HUES48 (cell line): Measurements from ENCODE around the gene POLD4.

Experiments
- H3K27ac ChIP-seq: one replicate; pipeline ENCODE4 v1.7.0; 2013; ENCODE audit warnings: low read depth, low read length, inconsistent platforms
- H3K27me3 ChIP-seq: 2 replicates; pipeline ENCODE4 v1.6.1; 2013; ENCODE audit warnings: mild to moderate bottlenecking, low read length; ENCODE audit not compliant: control insufficient read depth, insufficient read depth
- H3K36me3 ChIP-seq: 2 replicates; pipeline ENCODE4 v1.6.1; 2013; ENCODE audit warnings: low read length; ENCODE audit not compliant: control insufficient read depth, insufficient read depth
- H3K4me1 ChIP-seq: 2 replicates; pipeline ENCODE4 v1.6.1; 2013; ENCODE audit warnings: mild to moderate bottlenecking, low read length; ENCODE audit not compliant: control insufficient read depth, insufficient read depth
- H3K4me3 ChIP-seq: 2 replicates; pipeline ENCODE4 v1.5.1; 2013; ENCODE audit warnings: mild to moderate bottlenecking, low read depth, low read length
- H3K9ac ChIP-seq: 2 replicates; pipeline ENCODE4 v1.6.1; 2013; ENCODE audit warnings: mild to moderate bottlenecking, low read depth, low read length, moderate library complexity
- H3K9me3 ChIP-seq: 2 replicates; pipeline ENCODE4 v1.6.1; 2013; ENCODE audit warnings: low read length; ENCODE audit not compliant: control insufficient read depth, insufficient read depth

Gene POLD4

DNA sequence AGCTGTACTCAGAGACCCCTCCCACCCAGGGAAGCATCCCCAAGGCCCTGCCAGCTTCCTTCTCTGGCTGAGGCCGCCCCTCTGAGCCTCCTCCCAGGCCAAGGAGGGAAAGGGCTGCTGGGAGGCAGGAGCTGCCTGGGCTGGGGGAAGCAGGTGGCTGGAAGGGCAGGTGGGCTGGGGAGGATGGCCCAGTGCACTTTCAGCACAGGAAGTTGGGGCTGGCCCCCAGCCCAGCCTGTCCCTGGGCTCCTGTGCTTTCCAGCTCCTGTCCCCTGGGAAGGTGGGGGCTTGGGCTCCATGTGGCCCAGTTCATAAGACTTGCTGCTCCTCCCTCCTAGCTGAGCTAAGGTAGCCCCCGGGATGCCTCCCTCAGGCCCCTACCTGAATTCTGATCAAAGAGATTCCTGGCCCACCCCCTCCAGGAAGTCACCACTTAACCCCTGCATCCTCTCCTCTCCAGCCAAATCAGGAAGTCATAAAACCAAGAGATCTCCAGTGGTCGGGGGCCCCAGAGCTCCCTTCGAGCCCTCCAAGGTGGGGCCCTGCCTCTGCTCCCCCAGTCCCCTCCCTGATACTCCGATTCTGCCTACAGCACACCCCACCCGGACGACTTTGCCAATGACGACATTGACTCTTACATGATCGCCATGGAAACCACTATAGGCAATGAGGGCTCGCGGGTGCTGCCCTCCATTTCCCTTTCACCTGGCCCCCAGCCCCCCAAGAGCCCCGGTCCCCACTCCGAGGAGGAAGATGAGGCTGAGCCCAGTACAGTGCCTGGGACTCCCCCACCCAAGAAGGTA is 43.4 kb upstream of the POLD4 start:
- peaks cover 11% of the 10 kb centered on the region; the same call in 1 of the 2 replicates for H3K4me1 ChIP-seq
- no peaks in the 10 kb centered on the region for H3K9me3 ChIP-seq
- no peak overlapping the region for H3K4me3 ChIP-seq
- H3K36me3 ChIP-seq = peaks cover 56% of the 10 kb centered on the region
- H3K27me3 ChIP-seq = no peaks in the 10 kb centered on the region
- peak overlapping the region; percentile 33 for H3K27ac ChIP-seq
- H3K9ac ChIP-seq = no peak overlapping the region

GRCh38 chr11:67396259-67396581 is 42.9 kb upstream of the POLD4 start:
- no peak overlapping the region for H3K4me3 ChIP-seq
- H3K36me3 ChIP-seq = peaks cover 56% of the 10 kb centered on the region
- no peak overlapping the region for H3K9ac ChIP-seq
- no peaks in the 10 kb centered on the region for H3K9me3 ChIP-seq
- peaks cover 11% of the 10 kb centered on the region; the same call in 1 of the 2 replicates for H3K4me1 ChIP-seq
- H3K27ac ChIP-seq = no peak overlapping the region
- no peaks in the 10 kb centered on the region for H3K27me3 ChIP-seq

GRCh38 chr11:67395555-67396258 is 42.4 kb upstream of the POLD4 start:
- H3K4me3 ChIP-seq = no peak overlapping the region
- H3K4me1 ChIP-seq = peaks cover 9% of the 10 kb centered on the region; the same call in 1 of the 2 replicates
- no peaks in the 10 kb centered on the region for H3K27me3 ChIP-seq
- no peaks in the 10 kb centered on the region for H3K9me3 ChIP-seq
- H3K27ac ChIP-seq = no peak overlapping the region
- no peak overlapping the region for H3K9ac ChIP-seq
- peaks cover 56% of the 10 kb centered on the region for H3K36me3 ChIP-seq

- Histone ChIP-seq H3K9ac (no peak overlapping the region), H3K27ac (no peak overlapping the region), H3K27me3 (no peaks in the 10 kb centered on the region), H3K36me3 (peaks cover 43% of the 10 kb centered on the region), H3K4me1 (peaks cover 6% of the 10 kb centered on the region; the same call in 1 of the 2 replicates), H3K4me3 (no peak overlapping the region), H3K9me3 (no peaks in the 10 kb centered on the region)
Observed at GRCh38 chr11:67393990-67394389, 40.6 kb upstream of the POLD4 start.

DNA sequence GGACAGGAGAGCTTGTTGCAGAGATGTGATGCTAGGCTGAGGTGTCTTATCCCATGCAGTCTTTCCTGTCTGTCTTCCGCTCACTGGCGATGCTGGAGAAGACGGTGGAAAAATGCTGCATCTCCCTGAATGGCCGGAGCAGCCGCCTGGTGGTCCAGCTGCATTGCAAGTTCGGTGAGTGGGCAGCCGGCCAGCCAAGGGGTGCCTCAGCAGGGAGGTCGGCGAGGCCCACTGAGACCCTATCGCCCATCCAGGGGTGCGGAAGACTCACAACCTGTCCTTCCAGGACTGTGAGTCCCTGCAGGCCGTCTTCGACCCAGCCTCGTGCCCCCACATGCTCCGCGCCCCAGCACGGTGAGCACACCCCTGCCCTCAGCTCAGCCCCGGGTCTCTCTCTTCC is 40.1 kb upstream of the POLD4 start:
- no peaks in the 10 kb centered on the region for H3K27me3 ChIP-seq
- H3K4me1 ChIP-seq = peaks cover 6% of the 10 kb centered on the region; the same call in 1 of the 2 replicates
- H3K4me3 ChIP-seq = no peak overlapping the region
- H3K36me3 ChIP-seq = peaks cover 37% of the 10 kb centered on the region
- no peak overlapping the region for H3K27ac ChIP-seq
- no peaks in the 10 kb centered on the region for H3K9me3 ChIP-seq
- H3K9ac ChIP-seq = no peak overlapping the region

GRCh38 chr11:67392183-67392715 is 38.9 kb upstream of the POLD4 start:
- peak overlapping the region; percentile 66; the same call in 1 of the 2 replicates for H3K9ac ChIP-seq
- peak overlapping the region; percentile 88 for H3K4me3 ChIP-seq
- peaks cover 10% of the 10 kb centered on the region for H3K4me1 ChIP-seq
- H3K27me3 ChIP-seq = no peaks in the 10 kb centered on the region
- peaks cover 25% of the 10 kb centered on the region for H3K36me3 ChIP-seq
- no peaks in the 10 kb centered on the region for H3K9me3 ChIP-seq
- H3K27ac ChIP-seq = no peak overlapping the region

- Histone ChIP-seq H3K27ac (peak within 1 kb of the TSS; percentile 68), H3K27me3 (no peaks in the 10 kb centered on the region), H3K4me1 (peaks cover 16% of the 10 kb centered on the region), H3K9me3 (no peaks in the 10 kb centered on the region), H3K4me3 (peak within 1 kb of the TSS; percentile 88), H3K36me3 (peaks cover 24% of the 10 kb centered on the region), H3K9ac (peak within 1 kb of the TSS; percentile 86)
Observed at GRCh38 chr11:67391304-67392182, 38.2 kb upstream of the POLD4 start, which contains the start of gene RAD9A. Gene RAD9A, plus strand, starts transcription at chr11:67391986. Its CDS starts 59 bp downstream, at chr11:67392045.

DNA sequence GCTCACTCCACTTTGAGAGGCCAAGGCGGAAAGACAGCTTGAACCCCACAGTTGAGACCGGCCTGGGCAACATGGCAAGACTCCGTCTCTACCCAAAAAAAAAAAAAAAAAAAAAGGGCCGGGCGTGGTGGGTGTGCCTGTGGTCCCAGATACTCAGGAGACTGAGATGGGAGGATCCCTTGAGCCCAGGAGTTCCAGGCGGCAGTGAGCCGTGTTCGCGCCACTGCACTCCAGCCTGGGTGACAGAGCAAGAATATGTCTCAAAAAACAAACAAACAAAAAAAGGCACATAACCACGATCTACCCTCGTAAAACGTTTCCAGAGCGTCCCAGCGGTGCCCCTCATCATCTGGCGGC is 37.6 kb upstream of the POLD4 start:
- Histone ChIP-seq H3K27me3 (no peaks in the 10 kb centered on the region), H3K36me3 (peaks cover 20% of the 10 kb centered on the region), H3K27ac (peak overlapping the region; percentile 68), H3K9ac (peak overlapping the region; percentile 86), H3K4me1 (peaks cover 16% of the 10 kb centered on the region), H3K4me3 (peak overlapping the region; percentile 88), H3K9me3 (no peaks in the 10 kb centered on the region)

- Histone ChIP-seq H3K4me1 (peaks cover 16% of the 10 kb centered on the region), H3K9ac (no peak overlapping the region), H3K27me3 (no peaks in the 10 kb centered on the region), H3K27ac (no peak overlapping the region), H3K36me3 (peaks cover 10% of the 10 kb centered on the region), H3K9me3 (no peaks in the 10 kb centered on the region), H3K4me3 (no peak overlapping the region)
Observed at GRCh38 chr11:67389477-67389876, 36.1 kb upstream of the POLD4 start.

DNA sequence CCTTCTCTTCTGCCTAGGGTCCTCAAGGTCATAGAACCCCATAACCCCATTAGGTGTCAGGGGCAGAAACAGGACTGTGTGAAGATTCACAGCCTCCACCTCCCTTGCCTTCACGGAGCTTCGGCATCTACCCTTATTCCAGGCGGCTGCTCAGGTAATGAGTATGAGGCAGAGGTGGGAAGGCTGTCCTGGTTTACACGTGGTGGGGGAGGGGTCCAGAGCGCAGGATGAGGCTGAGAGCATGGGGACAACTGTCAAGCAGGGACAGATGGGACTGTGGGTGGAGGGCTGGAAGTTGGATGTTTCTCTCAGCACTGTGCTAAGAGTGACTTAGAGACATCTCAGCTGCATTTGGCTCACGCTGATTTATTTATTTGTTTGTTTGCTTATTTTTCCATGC is 34.2 kb upstream of the POLD4 start:
- no peaks in the 10 kb centered on the region for H3K9me3 ChIP-seq
- peaks cover 14% of the 10 kb centered on the region for H3K4me1 ChIP-seq
- H3K9ac ChIP-seq = no peak overlapping the region
- no peaks in the 10 kb centered on the region for H3K36me3 ChIP-seq
- H3K4me3 ChIP-seq = no peak overlapping the region
- no peaks in the 10 kb centered on the region for H3K27me3 ChIP-seq
- H3K27ac ChIP-seq = no peak overlapping the region
